GM13976 (cell line): ENCODE results near the gene MATCAP1.

Experiments
- DNase-seq: peaks from one replicate; pipeline ENCODE4 v3.0.0; 2012; ENCODE audit warnings: low spot score
- in situ Hi-C: fragments of 300-500 bp; cut with MboI; formaldehyde crosslinking; loops from one replicate; pipeline ENCODE4 v1.12.0; 2022; ENCODE audit warnings: low sequenced_read_pairs, mixed read lengths, inconsistent platforms; ENCODE audit not compliant: unreplicated experiment
- TF ChIP-seq, protein P1 (sequence below): IDR thresholded peaks from 2 replicates; pipeline ENCODE4 v1.5.1; 2012; ENCODE audit warnings: borderline replicate concordance, mild to moderate bottlenecking; ENCODE audit not compliant: insufficient read depth; ENCODE audit errors: extremely low read depth, missing control alignments, control extremely low read depth

Gene MATCAP1

GRCh38 chr16:67163999-67164558 is 19.7 kb downstream of the MATCAP1 start:
- TF ChIP-seq, protein P1, sequence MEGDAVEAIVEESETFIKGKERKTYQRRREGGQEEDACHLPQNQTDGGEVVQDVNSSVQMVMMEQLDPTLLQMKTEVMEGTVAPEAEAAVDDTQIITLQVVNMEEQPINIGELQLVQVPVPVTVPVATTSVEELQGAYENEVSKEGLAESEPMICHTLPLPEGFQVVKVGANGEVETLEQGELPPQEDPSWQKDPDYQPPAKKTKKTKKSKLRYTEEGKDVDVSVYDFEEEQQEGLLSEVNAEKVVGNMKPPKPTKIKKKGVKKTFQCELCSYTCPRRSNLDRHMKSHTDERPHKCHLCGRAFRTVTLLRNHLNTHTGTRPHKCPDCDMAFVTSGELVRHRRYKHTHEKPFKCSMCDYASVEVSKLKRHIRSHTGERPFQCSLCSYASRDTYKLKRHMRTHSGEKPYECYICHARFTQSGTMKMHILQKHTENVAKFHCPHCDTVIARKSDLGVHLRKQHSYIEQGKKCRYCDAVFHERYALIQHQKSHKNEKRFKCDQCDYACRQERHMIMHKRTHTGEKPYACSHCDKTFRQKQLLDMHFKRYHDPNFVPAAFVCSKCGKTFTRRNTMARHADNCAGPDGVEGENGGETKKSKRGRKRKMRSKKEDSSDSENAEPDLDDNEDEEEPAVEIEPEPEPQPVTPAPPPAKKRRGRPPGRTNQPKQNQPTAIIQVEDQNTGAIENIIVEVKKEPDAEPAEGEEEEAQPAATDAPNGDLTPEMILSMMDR: no peak
- in situ Hi-C loops: loop anchor here (25.0 kb wide), 1 partner anchor 202 kb away; the partner anchor contains the start of gene CES3

GRCh38 chr16:67163164-67163998 is 20.4 kb downstream of the MATCAP1 start:
- in situ Hi-C loops: loop anchor here (25.0 kb wide), 1 partner anchor 201 kb away; the partner anchor contains the start of gene CES3
- no peak for DNase-seq
- TF ChIP-seq, protein P1: no peak

More at GRCh38 chr16:67163999-67164558, 19.7 kb downstream of the MATCAP1 start:
- DNase-seq: no peak

- TF ChIP-seq, protein P1: no peak
- in situ Hi-C loops: loop anchor here (25.0 kb wide), 1 partner anchor 200 kb away; the partner anchor contains the start of gene CES3
- no peak for DNase-seq
These were observed 21.1 kb downstream of the MATCAP1 start for GRCh38 chr16:67162506-67163163.

DNA sequence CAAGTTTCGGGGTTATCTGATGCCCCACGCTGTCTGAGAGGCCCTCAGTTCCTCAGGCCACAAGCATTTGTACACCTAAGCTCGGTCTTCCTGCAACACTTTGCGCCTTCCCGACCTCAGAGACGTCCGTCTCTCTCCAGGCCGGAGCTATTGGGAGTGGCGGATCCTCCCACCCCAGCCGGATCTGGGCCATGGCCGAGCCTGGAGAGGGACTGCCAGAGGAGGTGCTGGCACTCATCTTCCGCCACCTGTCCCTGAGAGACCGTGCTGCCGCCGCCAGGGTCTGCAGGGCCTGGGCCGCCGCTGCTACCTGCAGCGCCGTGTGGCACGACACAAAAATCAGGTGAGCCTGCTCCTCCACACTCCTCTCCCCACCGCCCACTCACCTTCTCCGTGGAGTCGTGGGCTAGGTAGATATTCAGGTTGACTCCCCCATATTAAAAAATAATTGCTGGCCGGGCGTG is 22.1 kb downstream of the MATCAP1 start:
- DNase-seq: no peak
- in situ Hi-C loops: loop anchor here (25.0 kb wide), 1 partner anchor 199 kb away; the partner anchor contains the start of gene CES3
- TF ChIP-seq, protein P1: no peak

DNA sequence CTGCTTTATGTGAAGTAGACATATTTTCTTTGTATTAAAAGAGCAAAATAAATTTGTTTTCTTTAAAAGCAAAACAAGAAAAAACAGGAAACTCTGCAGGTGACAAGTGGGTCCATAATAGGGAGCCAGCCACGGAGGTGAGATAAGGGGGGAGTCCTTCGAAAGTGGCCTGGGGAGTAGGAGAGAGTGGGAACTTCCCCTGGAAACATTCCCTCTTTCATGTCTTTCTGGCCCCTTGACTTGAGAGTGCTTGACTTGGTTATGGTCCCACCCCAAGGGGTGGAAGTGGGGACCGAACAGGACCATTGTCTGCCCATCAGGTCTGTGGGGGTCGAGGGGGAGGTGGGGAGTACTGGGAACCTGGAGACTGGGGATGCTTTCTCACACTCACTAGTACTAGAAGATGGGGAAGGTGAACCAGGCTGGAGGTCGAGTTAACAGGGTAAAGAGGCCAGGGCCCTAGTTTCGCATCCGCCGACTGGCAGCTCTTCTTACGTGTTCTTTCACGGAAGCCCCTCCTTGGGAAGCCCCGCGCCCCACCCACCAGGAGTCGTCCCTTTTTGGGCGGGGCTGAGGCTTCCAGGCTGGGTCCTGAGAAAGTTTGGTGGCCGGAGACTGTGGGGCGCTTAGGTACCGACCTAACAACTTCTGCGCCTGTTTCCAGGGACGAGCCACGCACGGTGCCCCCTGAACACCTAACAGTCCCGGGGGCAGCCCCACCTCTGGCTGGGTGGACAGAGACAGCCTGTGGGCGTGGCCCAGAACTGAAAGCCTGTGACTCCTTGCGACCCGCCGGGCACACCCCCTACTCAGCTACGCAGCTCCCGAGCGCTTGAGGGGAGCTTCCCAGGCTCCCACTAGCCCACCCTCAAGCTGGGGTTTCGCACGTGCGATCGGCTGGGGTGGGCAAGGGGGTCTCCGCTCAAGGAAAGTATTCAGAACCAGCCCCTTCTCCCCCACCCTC is 24.8 kb downstream of the MATCAP1 start:
- in situ Hi-C loops: loop anchor here (25.0 kb wide), 1 partner anchor 197 kb away; the partner anchor contains the start of gene CES3
- TF ChIP-seq, protein P1: no peak
- peak; percentile 84 for DNase-seq
